Duodenal mucosa (tissue), 2 donors: ENCODE data around the gene PIBF1.

Experiments used
- H3K27ac ChIP-seq: one replicate; pipeline ENCODE4 v1.7.0; 2013; ENCODE audit warnings: low read depth, low read length
- H3K27me3 ChIP-seq, 2 donors: one replicate each; pipeline ENCODE4 v1.7.0; 2013; ENCODE audit warnings: low read length in 2 of 2, control low read depth in 1 of 2; ENCODE audit not compliant: insufficient read depth in 2 of 2, control insufficient read depth in 1 of 2
- H3K36me3 ChIP-seq, 2 donors: one replicate each; pipeline ENCODE4 v1.7.0; 2013; ENCODE audit warnings: low read length in 2 of 2, control low read depth in 1 of 2; ENCODE audit not compliant: insufficient read depth in 2 of 2, control insufficient read depth in 1 of 2
- H3K4me1 ChIP-seq, 2 donors: one replicate each; pipeline ENCODE4 v1.7.0; 2013; ENCODE audit warnings: low read length in 2 of 2, control low read depth in 1 of 2; ENCODE audit not compliant: insufficient read depth in 2 of 2, control insufficient read depth in 1 of 2
- H3K4me3 ChIP-seq, 2 donors: one replicate each; pipeline ENCODE4 v1.7.0; 2013; ENCODE audit warnings: low read length in 2 of 2, low read depth in 1 of 2
- H3K9ac ChIP-seq, 2 donors: one replicate each; pipeline ENCODE4 v1.7.0; 2013; ENCODE audit warnings: low read length in 2 of 2, low read depth in 1 of 2
- H3K9me3 ChIP-seq, 2 donors: one replicate each; pipeline ENCODE4 v1.7.0; 2013; ENCODE audit warnings: low read length in 2 of 2, control low read depth in 1 of 2; ENCODE audit not compliant: control insufficient read depth in 1 of 2

PIBF1 gene

GRCh38 chr13:72781451-72782439 is at the start of gene PIBF1, which contains the start of gene DIS3:
TSS of gene PIBF1 (plus strand) at chr13:72782133. CDS start at chr13:72783470, 1,337 bp downstream.
TSS of gene DIS3 (minus strand) at chr13:72781900. CDS start at chr13:72781832, 68 bp downstream.
- peak within 1 kb of the TSS; percentile 78 for H3K27ac ChIP-seq
- H3K9me3 ChIP-seq: no peaks in the 10 kb centered on the region
- no peaks in the 10 kb centered on the region for H3K27me3 ChIP-seq
- H3K36me3 ChIP-seq: peaks cover 13 to 27% of the 10 kb centered on the region in 2 donors
- peak within 1 kb of the TSS; percentile 98 to 99 for H3K4me3 ChIP-seq
- H3K4me1 ChIP-seq: peaks cover 13 to 20% of the 10 kb centered on the region in 2 donors
- peak within 1 kb of the TSS; percentile 89 to 93 for H3K9ac ChIP-seq

- no peak overlapping the region for H3K4me3 ChIP-seq
- no peak overlapping the region for H3K9ac ChIP-seq
- H3K27ac ChIP-seq: no peak overlapping the region
- H3K9me3 ChIP-seq: no peaks in the 10 kb centered on the region
- no peaks in the 10 kb centered on the region for H3K27me3 ChIP-seq
- H3K36me3 ChIP-seq: peaks cover 11 to 46% of the 10 kb centered on the region in 2 donors
- no peaks in the 10 kb centered on the region for H3K4me1 ChIP-seq
Measured at GRCh38 chr13:72737033-72737432, 44.9 kb upstream of the PIBF1 start.

- Histone ChIP-seq H3K27ac (no peak overlapping the region), H3K36me3 (peaks cover 9 to 49% of the 10 kb centered on the region in 2 donors), H3K9ac (no peak overlapping the region), H3K9me3 (no peaks in the 10 kb centered on the region), H3K27me3 (no peaks in the 10 kb centered on the region), H3K4me3 (no peak overlapping the region), H3K4me1 (no peaks in the 10 kb centered on the region)
Measured at GRCh38 chr13:72740015-72740414, 41.9 kb upstream of the PIBF1 start.

- Histone ChIP-seq H3K27me3 (no peaks in the 10 kb centered on the region), H3K9ac (no peak overlapping the region), H3K36me3 (peaks cover 8 to 57% of the 10 kb centered on the region in 2 donors), H3K4me3 (no peak overlapping the region), H3K4me1 (no peaks in the 10 kb centered on the region), H3K27ac (no peak overlapping the region), H3K9me3 (no peaks in the 10 kb centered on the region)
Measured at GRCh38 chr13:72745260-72745659, 36.7 kb upstream of the PIBF1 start.

- Histone ChIP-seq H3K9ac (no peak overlapping the region), H3K27ac (no peak overlapping the region), H3K4me3 (no peak overlapping the region), H3K27me3 (no peaks in the 10 kb centered on the region), H3K9me3 (no peaks in the 10 kb centered on the region), H3K4me1 (no peaks in the 10 kb centered on the region), H3K36me3 (peaks cover 10 to 70% of the 10 kb centered on the region in 2 donors)
Measured at GRCh38 chr13:72751220-72751619, 30.7 kb upstream of the PIBF1 start.

- Histone ChIP-seq H3K27ac (no peak overlapping the region), H3K9ac (no peak overlapping the region), H3K36me3 (peaks cover 15 to 72% of the 10 kb centered on the region in 2 donors), H3K9me3 (no peaks in the 10 kb centered on the region), H3K27me3 (no peaks in the 10 kb centered on the region), H3K4me1 (no peaks in the 10 kb centered on the region), H3K4me3 (no peak overlapping the region)
Measured at GRCh38 chr13:72754111-72754510, 27.8 kb upstream of the PIBF1 start.

- no peak overlapping the region for H3K9ac ChIP-seq
- no peak overlapping the region for H3K27ac ChIP-seq
- H3K4me1 ChIP-seq: no peaks in the 10 kb centered on the region
- H3K9me3 ChIP-seq: no peaks in the 10 kb centered on the region
- H3K36me3 ChIP-seq: peaks cover 41 to 88% of the 10 kb centered on the region in 2 donors
- no peak overlapping the region for H3K4me3 ChIP-seq
- H3K27me3 ChIP-seq: no peaks in the 10 kb centered on the region
Measured at GRCh38 chr13:72757792-72758535, 24.0 kb upstream of the PIBF1 start.

- Histone ChIP-seq H3K4me1 (no peaks in the 10 kb centered on the region), H3K4me3 (no peak overlapping the region), H3K27me3 (no peaks in the 10 kb centered on the region), H3K36me3 (peaks cover 50 to 93% of the 10 kb centered on the region in 2 donors), H3K9ac (no peak overlapping the region), H3K27ac (no peak overlapping the region), H3K9me3 (no peaks in the 10 kb centered on the region)
Measured at GRCh38 chr13:72760189-72760588, 21.7 kb upstream of the PIBF1 start.

- H3K4me3 ChIP-seq: no peak overlapping the region
- H3K9me3 ChIP-seq: no peaks in the 10 kb centered on the region
- peaks cover 60 to 97% of the 10 kb centered on the region in 2 donors for H3K36me3 ChIP-seq
- H3K27ac ChIP-seq: no peak overlapping the region
- no peaks in the 10 kb centered on the region for H3K27me3 ChIP-seq
- H3K9ac ChIP-seq: no peak overlapping the region
- H3K4me1 ChIP-seq: no peaks in the 10 kb centered on the region
Measured at GRCh38 chr13:72763411-72763810, 18.5 kb upstream of the PIBF1 start.

- Histone ChIP-seq H3K4me1 (no peaks in the 10 kb centered on the region), H3K9me3 (no peaks in the 10 kb centered on the region), H3K36me3 (peaks cover 50 to 84% of the 10 kb centered on the region in 2 donors), H3K27ac (no peak overlapping the region), H3K9ac (no peak overlapping the region), H3K27me3 (no peaks in the 10 kb centered on the region), H3K4me3 (no peak overlapping the region)
Measured at GRCh38 chr13:72774019-72774418, 7.9 kb upstream of the PIBF1 start.
